GM19438 (cell line): ENCODE measurements around the gene XRCC1.
A peak's percentile ranks its signal among the peaks of the same experiment; 100 is the strongest.
"Not testable (repeated sequence)": the region's sequence is repeated elsewhere in the genome, so short reads cannot be mapped to it uniquely, and the experiment has no call there.

Experiments used
- ATAC-seq: cut with Tn5 transposase; IDR thresholded peaks from one replicate; pipeline ENCODE4 v1.9.1; 2021; ENCODE audit warnings: low read depth; ENCODE audit not compliant: unreplicated experiment

Gene XRCC1

GRCh38 chr19:43524922-43525835 is 50.1 kb downstream of the XRCC1 start:
- no peak for ATAC-seq

DNA sequence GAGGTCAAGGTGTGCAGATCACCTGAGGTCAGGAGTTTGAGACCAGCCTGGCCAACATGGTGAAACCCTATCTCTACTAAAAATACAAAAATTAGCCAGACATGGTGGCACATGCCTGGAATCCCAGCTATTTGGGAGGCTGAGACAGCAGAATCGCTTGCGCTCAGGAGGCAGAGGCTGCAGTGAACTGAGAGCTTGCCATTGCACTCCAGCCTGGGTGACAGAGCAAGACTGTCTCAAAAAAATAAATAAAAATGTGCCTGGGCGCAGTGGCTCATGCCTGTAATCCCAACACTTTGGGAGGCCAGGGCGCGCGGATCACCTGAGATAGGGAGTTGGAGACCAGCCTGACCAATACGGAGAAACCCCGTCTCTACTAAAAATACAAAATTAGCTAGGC is 51.6 kb downstream of the XRCC1 start:
- not testable (repeated sequence) for ATAC-seq

- ATAC-seq: no peak
Observed at GRCh38 chr19:43522929-43523328, 52.4 kb downstream of the XRCC1 start.

DNA sequence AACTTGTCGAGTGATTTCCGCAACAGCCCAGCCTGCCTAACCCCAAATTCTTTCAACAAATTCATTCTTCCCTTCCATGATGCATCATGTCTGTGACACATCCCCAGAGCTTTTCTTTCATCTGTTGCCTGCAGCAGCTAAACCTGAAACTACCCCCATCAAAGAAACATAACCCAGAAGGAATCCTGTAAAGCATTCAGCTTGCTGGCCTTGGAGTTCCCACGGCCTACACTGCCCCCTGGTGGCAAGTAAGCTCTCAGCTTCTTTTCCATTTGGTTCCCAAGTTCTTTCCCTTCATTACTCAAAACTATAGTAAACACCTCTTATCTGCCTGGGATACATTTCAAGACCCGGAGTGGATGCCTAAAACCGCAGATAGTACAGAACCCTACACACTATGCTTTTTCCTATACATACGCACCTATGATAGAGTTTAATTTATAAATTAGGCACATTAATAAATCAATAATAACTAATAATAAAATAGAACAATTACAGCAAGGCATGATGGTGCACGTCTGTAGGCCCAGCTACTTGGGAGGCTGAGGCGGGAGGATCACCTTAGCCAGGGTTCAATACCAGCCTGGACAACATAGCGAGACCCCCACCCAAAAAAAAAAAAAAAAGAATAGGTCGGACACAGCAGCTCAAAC is 55.8 kb downstream of the XRCC1 start:
- no peak for ATAC-seq

- ATAC-seq: no peak
Observed at GRCh38 chr19:43518051-43518450, 57.3 kb downstream of the XRCC1 start.

- not testable (repeated sequence) for ATAC-seq
Observed at GRCh38 chr19:43512399-43512798, 62.9 kb downstream of the XRCC1 start.

- no peak for ATAC-seq
Observed at GRCh38 chr19:43511324-43511723, 64.0 kb downstream of the XRCC1 start.

DNA sequence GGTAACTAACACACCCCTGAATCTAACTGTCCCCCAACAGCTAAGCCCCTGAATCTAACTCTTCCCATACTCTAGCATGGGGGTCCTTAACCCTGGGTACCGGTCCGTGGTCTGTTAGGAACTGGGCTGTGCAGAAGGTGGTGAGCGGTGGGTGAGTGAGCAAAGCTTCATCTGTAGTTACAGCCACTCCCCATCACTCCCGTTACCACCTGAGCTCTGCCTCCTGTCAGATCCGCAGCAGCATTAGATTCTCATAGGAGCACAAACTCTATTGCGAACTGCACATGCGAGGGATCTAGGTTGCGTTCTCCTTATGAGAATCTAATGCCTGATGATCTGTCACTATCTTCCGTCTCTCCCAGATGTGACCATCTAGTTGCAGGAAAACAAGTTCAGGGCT is 64.6 kb downstream of the XRCC1 start:
- ATAC-seq: no peak

DNA sequence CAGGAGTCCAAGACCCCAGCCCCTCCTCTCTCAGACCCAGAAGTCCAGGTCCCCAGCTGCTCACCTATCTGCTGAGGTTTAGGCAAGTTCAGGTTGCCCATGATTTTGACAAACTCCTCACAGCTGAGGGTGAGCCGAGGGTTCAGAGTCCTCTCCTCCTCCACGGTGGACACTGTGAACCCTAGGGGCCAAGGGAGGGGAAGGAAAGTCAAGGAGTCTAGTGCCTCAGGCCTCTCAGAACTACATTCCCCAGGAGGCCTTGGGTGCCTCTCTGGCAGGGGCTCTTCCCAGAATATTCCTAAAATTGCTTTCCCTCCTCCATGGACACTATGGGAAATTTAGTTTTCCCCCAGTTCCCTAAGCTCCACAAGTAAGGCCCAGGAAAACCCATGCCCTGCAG is 67.4 kb downstream of the XRCC1 start:
- ATAC-seq: no peak

DNA sequence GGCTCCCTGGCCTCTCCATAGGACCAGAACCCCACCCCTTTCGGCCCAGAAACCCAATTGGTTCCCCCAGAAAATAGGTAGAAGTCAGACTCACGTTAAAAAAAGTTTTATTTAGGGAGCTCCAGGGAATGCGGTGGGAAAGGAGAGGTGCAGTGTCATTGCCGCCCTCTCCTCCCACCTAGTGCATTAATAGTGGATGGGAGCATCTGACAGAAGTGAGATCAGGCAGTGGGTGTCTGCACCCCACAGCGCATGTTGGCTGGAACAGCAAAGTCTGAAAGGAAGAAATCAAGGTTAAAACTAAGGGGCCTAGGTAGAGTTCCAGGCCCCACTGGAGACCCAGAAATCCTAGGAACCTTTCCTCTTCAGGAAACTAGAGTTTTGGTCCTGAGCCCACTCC is 68.7 kb downstream of the XRCC1 start:
- no peak for ATAC-seq

DNA sequence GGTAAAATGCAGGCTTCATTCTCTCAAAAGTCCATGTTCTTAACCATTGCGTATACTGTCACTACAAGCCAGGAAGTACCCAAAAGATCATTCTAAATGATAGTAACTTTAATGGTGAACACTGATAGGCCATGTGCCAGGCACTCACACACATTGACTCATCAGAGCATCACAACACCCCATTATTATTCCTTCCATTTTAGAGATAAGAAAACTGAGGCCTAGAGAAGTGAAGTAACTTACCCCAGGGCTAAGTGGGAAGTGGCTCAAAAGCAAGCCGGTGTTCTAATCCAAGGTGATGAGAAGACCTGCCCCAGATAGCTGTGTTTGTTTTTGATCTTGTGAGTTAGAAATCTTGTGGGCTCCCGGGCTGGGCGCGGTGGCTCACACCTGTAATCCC is 69.4 kb downstream of the XRCC1 start:
- no peak for ATAC-seq

DNA sequence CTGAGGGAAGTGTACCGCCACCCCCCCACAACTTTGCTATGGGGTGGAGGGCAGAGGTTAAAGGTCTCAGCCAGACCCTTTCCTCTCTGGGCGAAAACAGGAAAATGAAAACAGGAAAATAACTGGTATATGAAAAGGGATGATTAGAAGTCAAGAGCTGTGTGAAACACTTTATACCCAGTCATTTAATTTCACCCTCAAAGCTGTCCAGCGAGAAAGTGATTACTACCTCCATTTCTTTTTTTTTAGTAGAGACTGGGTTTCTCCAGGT is 70.2 kb downstream of the XRCC1 start:
- no peak for ATAC-seq

DNA sequence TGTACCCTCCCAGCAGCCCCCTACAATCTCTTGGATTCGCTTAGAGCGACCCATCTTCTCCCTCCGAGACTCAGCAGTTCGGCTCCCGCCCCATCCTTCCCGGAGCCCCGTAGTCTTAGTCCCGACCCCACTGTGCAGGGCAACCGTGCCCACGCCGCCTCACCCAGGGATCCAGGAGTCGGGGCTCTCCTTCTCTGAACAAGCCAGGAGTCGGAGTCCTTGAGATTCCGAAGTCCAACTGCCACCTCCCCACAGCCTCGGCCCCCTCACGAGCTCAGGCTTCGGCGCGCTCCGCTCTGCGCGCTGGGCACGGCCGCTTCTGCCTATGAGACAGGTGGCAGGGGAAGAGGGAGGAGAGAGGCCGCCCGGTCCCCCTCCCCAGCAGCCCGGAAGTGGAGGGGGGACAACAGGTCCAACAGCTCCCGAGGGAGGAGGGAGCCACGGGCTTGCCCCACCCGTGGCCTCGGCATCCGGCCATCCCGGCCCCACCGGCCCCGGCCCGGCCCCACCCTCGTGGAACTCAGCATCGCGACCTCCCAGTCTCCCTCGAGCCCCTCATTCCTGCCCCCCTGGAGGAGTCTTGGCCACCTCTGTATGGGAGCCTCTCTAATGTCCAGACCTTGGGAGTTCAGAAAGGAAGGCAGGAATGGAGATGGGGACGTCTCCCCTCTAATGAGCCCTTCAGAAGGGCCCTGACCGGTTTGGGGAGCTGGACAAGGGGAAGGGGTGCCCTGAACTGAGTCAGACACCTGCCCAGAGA is 70.7 kb downstream of the XRCC1 start, which contains the start of gene PHLDB3:
Gene PHLDB3, minus strand, starts transcription at position 321 of the 760 bp plus-strand sequence. CDS start 628 bp downstream, outside the sequence.
- peak; percentile 11 for ATAC-seq

DNA sequence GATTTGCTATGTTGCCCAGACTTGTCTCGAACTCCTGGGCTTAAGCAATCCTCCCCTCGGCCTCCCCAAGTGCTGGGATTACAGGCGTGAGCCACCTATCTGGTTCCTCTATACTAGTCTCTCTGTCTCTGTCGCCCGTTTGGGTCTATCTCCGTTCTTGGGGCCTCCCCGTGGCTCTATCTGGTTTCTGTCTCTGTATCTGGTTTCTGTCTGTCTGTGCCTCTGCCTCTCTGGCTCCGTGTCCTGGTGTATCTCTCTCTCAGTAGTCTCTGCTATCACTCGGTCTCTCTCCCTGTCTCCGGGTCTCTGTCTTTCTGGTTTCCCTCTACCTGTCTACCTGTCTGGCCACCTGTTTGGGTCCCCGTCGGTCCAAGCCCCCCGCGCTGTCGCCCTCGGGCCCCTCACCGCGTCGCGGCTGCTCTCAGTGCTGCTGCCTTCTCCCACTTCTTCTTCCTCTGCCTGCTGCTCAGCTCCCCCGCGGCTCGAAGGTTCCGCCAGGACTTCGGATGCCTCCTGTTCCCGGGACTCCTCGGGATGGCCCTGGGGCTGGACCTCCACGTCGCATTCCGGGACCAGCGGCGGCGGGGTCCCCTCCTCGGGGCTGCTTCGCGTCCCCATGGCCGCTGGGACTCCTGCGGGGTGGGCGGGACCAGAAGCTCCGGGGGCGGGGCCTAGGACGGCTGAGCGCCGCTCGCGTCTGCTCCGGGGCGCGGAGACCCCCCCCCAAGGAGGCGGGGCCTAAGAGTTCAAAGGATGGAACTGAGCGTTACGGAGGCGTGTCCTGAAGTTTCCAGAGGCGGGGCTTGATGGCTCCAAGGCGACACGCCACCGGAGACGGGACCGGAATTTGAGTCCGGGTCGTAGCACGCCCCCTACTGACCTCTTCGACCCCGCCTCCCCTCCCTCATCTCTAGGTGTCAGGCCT is 71.6 kb downstream of the XRCC1 start:
- ATAC-seq: peak; percentile 93

DNA sequence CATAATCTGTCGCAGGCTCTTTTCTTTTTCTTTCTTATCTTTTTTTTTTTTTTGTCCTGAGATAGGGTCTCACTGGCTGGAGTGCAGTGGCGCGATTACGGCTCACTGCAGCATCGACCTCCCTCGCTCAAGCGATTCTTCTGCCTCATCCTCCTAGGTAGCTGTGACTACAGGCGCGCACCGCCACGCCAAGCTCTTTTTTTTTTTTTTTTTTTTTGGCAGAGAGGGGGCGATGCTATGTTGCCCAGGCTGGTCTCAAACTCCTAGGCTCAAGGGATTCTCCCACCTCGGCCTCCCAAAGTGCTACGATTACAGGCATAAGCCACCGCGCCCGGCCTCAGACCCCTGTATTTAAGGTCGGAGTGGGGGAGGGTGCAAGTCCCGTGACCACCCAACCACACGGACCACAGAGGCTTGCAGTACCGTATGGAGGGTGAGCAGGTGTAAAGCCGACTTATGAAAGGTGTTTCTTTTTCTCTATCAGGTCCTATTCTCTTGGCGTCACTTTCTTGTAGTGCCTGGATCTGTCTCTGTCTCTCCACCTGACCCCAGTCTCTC is 72.8 kb downstream of the XRCC1 start:
- no peak for ATAC-seq

- no peak for ATAC-seq
Observed at GRCh38 chr19:43501661-43502418, 73.5 kb downstream of the XRCC1 start.

GRCh38 chr19:43499042-43499441 is 76.3 kb downstream of the XRCC1 start:
- ATAC-seq: no peak

DNA sequence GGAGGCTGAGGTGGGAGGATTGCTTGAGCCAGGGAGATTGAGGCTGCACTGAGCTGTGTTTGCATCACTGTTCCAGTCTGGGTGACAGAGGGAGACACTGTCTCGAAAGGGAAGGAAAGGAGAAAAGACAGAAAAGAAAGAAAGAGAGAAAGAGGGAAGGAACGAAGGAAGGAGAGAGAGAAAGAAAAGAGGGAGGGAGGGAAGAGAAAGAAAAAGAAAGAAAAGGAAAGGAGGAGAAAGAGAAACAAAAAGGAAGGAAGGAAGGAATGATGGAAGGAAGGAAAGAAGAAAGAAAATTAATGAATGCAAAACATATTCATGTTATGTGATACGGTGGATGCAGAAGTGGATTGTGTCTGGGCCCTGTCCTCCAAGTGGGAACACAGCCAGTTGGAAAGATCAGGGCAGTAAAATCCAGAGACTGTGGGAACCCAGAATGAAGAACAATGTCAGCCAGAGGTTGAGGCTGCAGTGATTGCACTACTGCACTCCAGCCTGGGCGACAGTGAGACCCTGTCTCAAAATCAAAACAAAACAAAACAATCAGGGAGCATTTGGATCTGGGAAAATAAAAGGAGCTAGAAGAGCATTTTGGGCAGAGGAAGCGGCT is 77.0 kb downstream of the XRCC1 start:
- ATAC-seq: no peak

- no peak for ATAC-seq
Observed at GRCh38 chr19:43496960-43497359, 78.4 kb downstream of the XRCC1 start.
